ENCODE measurements around the gene PCNT.
"Not testable (repeated sequence)": the region's sequence is repeated elsewhere in the genome, so short reads cannot be mapped to it uniquely, and the experiment has no call there.

PCNT gene

GRCh38 chr21:46386734-46387088 lies 62.8 kb downstream of the PCNT start:
- no peak for DNase-seq

DNA sequence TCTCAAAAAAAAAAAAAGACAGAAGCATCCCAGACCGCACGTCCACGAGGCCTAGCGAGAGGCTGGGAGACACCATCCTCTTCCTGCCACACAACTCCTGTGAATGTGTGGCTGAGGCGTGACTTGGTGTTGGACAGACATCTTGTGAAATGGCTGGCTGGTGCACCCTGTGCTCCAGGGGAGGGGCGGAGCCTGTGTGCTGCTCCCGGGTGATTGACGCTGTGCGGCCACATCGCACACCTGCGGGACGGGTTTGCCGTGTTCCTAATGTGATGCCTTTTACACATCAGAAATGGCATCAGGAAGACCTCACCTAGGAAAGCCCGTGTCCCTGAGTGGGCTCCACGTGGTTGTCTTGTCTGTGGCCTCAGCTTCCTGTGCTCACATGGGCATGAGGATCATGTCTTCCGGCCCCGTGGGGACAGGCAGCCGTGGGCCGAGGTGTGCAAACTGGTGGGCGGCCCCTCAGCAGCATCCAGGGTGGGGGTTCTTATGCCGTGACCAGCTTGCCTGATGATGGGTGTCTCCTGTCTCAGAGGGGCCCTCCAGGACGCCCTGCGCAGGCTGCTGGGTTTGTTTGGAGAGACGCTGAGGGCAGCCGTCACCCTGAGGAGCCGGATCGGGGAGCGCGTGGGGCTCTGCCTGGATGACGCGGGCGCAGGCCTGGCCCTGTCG lies 64.4 kb downstream of the PCNT start:
- no peak for DNase-seq

GRCh38 chr21:46388896-46389295 lies 64.9 kb downstream of the PCNT start:
- no peak for DNase-seq

DNA sequence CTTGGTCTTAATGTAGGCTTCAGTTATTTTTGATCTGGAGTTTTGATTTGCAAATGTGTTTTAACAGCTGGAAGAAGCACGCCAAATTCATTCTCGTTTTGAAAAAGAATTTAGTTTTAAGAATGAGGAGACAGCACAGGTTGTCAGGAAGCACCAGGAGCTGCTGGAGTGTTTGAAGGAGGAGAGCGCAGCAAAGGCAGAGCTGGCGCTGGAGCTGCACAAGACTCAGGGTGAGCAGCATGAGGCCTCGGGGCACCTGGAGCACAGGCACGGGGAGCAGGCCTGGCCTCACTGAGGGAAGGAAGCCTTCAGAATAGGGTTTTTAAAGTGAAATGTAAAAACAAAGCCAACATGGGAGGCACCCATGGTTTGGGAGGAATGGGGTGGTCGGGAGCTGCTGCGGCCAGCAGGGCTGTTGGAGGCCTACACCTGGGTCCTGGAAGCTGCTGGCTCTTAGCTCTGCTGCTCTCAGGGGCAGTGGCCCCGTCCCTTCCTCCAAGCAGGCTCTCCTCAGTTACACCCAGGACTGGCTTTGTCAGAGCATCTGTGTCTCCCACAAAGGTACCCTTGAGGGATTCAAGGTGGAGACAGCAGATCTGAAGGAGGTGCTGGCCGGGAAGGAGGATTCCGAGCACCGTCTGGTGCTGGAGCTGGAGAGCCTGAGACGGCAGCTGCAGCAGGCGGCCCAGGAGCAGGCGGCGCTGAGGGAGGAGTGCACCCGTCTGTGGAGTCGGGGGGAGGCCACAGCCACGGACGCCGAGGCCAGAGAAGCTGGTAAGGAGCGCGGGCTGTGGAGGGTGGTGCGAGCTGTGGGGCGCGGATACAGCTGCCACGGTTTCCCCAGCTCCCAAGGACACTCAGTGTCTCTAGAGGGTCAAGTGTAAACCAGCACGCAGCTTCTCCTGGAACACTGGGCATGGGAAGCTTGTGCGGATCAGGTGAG lies 66.9 kb downstream of the PCNT start:
- DNase-seq = no peak

DNA sequence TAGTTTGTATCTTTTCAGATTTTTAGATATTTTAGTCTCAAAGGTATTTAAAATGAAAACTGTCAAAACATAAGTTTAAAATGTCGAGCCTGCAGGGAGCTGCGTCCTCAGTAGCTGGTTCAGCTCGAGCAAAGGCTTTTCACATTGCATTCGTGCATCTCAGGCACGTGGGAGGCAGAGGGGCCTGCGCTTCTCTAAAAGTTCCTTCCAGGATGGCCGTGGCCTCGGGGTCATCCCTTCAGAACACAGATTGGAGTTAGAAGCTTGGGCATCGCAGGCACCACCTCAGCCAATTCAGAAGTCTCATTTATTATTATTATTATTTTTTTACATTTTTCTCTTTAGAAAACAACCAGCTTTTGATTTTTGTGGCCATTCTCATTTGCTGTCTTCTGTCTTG lies 67.8 kb downstream of the PCNT start:
- DNase-seq = no peak

DNA sequence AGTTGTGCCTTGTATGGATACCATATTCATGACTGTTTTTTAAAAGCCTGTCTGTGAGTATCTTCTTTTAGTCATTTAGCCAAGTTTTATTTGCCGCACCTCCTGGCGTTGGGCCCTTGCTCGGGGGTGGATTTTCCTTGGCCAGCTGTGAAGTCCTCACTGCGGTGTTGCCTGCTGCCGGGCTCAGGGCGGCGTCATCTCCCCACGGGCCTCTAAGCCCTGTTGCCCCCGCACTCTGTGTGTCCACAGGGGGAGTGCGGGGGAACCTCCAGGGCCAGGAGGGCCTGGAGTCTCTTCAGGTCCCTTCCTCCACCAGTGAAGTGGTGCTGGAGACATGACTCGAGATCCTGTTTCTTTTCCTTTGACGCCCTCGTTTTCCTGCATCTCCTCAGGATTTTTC lies 69.0 kb downstream of the PCNT start:
- DNase-seq = no peak

DNA sequence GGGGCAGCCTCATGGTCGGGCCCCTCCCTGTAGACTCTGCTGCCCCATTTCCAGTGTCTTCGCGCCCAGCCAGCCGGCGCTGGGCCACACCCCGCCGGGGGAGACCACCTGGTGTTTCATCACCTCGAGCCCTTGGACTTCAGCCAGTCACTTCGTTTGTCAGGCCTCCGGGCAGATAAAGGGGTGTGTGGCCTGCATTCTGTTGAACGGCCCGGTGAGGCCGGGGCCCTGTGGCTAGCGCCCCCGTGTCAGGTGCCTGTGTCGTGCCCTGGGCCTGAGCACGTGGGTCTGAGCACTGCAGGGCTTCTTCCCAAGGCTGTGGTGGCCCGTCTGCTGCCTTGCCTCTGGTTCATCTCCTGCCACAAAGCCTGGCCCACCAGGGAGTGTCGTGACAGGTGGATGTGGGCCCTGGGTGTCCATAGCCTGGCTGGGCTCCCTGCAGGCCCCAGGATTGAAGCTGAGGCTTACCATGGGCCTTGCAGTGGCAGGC lies 69.5 kb downstream of the PCNT start:
- no peak for DNase-seq

DNA sequence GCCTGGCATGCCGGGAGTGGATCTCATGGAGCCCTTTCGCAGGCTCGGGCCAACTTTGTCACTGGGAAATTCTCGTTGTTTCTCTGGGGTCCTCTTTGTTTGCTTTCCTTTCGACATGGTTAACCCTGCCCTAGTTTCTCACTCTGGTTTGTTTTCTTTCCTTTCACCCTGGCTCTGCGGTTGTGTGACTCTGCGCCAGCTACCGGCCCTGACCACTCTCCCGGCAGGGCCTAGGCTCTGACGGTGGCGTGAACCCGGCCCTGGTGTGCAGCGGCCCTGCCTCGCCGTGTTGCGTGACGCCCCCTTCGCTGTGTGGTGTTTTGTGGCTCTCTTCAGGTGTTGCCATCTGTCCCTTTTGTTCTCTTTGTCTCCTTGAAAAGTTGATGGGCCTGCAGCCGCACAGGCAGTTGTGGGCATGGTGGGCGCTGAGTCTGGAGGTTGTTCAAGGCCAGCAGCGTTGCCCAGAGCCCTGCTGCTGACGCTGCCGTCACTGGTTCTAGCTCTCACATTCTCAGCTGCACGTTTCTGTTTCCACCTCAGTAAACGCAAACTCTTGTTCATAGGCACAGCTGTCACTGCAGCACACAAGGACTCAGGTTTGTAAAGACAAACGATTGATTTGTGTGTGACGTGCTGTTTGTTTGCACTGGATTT lies 70.1 kb downstream of the PCNT start:
- DNase-seq = no peak

- DNase-seq = no peak
Observed at GRCh38 chr21:46394595-46395104, 70.7 kb downstream of the PCNT start.

GRCh38 chr21:46397211-46397905 lies 73.4 kb downstream of the PCNT start:
- DNase-seq = no peak

DNA sequence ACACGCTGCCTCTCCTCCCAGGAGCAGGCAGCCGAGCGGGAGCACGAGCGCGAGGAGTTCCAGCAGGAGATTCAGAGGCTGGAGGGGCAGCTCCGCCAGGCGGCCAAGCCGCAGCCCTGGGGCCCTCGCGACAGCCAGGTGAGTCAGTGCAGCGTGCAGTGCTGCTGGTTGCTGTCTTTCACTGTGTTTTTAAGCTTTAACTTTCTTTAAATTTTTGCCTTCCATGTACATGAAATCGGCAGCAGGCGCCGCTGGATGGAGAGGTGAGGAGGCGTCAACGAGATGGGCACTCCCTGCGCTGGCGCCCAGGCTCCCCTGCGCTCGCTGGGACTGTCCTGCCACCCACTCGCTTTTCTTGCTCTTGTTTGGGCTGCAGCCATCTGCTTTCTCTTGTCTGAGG lies 74.0 kb downstream of the PCNT start:
- DNase-seq = no peak

GRCh38 chr21:46399129-46399528 lies 75.2 kb downstream of the PCNT start:
- no peak for DNase-seq

GRCh38 chr21:46399686-46400085 lies 75.7 kb downstream of the PCNT start:
- DNase-seq = no peak

- DNase-seq = no peak
Observed at GRCh38 chr21:46401186-46401910, 77.4 kb downstream of the PCNT start.

DNA sequence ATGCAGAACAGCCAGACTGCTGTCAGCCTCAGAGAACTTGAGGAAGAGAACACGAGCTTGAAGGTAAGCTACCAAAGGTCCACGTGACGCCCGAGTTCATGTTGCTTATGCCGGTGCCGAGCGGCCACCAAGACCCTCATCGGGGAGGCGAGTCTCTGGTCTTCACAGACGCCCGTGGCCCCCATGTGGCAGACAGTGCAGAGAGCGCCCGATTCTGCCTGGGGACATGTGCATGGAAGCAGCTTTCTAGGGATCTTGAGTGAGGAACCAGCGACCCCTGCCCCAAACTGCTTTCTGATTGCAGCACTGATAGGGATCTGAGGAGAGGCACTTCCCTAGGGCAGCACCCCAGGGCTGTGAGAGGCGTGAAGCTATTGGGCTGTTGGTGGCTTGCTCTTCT lies 78.5 kb downstream of the PCNT start:
- DNase-seq = no peak

DNA sequence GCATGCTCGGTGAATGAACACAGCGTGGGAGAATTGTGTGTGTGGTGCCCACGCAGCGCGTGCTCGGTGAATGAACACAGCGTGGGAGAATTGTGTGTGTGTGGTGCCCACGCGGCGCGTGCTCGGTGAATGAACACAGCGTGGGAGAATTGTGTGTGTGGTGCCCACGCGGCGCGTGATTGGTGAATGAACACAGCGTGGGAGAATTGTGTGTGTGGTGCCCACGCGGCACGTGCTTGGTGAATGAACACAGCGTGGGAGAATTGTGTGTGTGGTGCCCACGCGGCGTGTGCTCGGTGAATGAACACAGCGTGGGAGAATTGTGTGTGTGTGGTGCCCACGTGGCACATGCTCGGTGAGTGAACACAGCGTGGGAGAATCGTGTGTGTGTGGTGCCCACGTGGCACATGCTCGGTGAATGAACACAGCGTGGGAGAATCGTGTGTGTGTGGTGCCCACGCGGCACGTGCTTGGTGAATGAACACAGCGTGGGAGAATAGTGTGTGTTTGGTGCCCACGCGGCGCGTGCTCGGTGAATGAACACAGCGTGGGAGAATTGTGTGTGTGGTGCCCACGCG lies 79.4 kb downstream of the PCNT start:
- DNase-seq = not testable (repeated sequence)

DNA sequence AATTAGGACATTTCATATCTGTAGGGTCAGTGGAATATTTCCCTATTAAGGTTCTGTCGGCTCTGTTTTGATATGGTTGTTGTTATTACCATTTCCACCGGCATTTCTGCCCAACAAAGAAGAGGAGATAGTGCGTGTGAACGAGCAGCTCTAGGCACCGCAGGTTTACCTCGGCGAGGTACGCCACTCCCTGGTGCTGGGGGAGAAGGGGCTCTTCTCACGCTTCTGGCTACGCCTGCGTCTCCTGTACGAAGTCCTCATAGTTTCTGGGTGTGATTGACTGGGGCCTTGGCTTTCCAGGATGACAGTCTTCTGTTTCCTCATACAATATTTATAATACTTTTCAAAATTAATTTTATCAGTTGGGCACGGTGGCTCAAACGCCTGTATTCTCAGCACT lies 80.3 kb downstream of the PCNT start:
- DNase-seq = no peak

GRCh38 chr21:46406001-46406400 lies 82.0 kb downstream of the PCNT start:
- no peak for DNase-seq

DNA sequence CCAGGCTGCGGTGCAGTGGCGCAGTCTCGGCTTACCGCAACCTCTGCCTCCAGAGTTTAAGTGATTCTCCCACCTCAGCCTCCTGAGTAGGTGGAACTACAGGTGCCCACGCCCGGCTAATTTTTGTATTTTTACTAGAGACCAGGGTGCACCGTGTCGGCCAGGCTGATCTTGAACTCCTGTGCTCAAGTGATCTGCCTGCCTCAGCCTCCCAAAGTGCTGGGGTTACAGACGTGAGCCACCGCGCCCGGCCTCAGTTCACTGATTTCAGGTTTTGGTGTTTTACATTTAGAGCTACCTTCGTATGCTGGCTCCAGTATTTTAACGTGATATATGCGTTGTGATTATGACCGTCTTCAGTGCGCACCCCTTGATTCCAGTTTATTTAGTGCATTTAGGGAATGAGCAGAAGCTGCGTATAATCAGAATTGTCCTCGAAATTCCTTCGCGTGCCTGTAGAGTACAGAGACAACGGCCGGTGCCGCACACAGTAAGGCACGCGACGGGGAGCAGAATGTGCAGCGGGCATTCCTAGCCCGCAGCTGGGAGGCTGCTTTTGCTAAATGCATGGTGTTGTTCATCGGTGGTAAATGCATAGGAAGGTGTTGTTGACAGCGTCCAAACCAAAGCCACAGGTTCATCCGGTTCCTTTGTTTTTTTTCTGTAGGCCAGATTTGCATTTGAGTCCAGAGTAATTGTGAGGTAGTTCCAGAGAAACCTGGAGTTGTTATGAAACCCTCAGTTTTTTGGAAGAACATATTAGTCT lies 85.9 kb downstream of the PCNT start:
- DNase-seq = no peak

- DNase-seq = no peak
Observed at GRCh38 chr21:46410516-46410915, 86.6 kb downstream of the PCNT start.

DNA sequence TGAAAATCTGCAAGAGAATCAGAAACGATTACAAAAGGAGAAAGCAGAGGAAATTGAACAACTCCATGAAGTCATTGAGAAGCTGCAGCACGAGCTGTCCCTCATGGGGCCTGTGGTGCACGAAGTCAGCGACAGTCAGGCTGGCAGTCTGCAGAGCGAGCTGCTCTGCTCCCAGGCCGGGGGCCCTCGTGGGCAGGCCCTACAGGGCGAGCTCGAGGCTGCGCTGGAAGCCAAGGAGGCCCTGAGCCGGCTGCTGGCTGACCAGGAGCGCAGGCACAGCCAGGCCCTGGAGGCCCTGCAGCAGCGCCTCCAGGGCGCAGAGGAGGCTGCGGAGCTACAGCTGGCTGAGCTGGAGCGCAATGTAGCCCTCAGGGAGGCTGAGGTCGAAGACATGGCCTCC lies 87.3 kb downstream of the PCNT start:
- no peak for DNase-seq

All from DMS79 (cell line).